ENCODE measurements around the gene SOX6.
A peak's percentile ranks its signal among the peaks of the same experiment; 100 is the strongest.

Gene SOX6

GRCh38 chr11:16013242-16013641 lies 343.1 kb downstream of the SOX6 start:
- TF ChIP-seq CTCF (IDR thresholded peaks at IDR 0.05; ENCODE audit: low read depth, low read length): no peak
- no peak overlapping the region for H3K4me3 ChIP-seq (replicated peaks in 1 of 2; ENCODE audit: low read depth in 2 of 2, low read length in 2 of 2)
- DNase-seq (ENCODE audit: low read depth in 2 of 2): no peak

GRCh38 chr11:16012125-16012751 lies 344.1 kb downstream of the SOX6 start:
- no peak for TF ChIP-seq CTCF (IDR thresholded peaks at IDR 0.05; ENCODE audit: low read depth, low read length)
- peak in 1 of 2 donors; percentile 4 for DNase-seq (ENCODE audit: low read depth in 2 of 2)
- no peak overlapping the region for H3K4me3 ChIP-seq (replicated peaks in 1 of 2; ENCODE audit: low read depth in 2 of 2, low read length in 2 of 2)

GRCh38 chr11:16011396-16011795 lies 344.9 kb downstream of the SOX6 start:
- TF ChIP-seq CTCF (IDR thresholded peaks at IDR 0.05; ENCODE audit: low read depth, low read length): no peak
- no peak for DNase-seq (ENCODE audit: low read depth in 2 of 2)
- no peak overlapping the region for H3K4me3 ChIP-seq (replicated peaks in 1 of 2; ENCODE audit: low read depth in 2 of 2, low read length in 2 of 2)

- no peak overlapping the region for H3K4me3 ChIP-seq (replicated peaks in 1 of 2; ENCODE audit: low read depth in 2 of 2, low read length in 2 of 2)
- no peak for DNase-seq (ENCODE audit: low read depth in 2 of 2)
- TF ChIP-seq CTCF (IDR thresholded peaks at IDR 0.05; ENCODE audit: low read depth, low read length): no peak
These were observed 347.3 kb downstream of the SOX6 start for GRCh38 chr11:16009021-16009420.

- no peak overlapping the region for H3K4me3 ChIP-seq (replicated peaks in 1 of 2; ENCODE audit: low read depth in 2 of 2, low read length in 2 of 2)
- TF ChIP-seq CTCF (IDR thresholded peaks at IDR 0.05; ENCODE audit: low read depth, low read length): no peak
These were observed 348.8 kb downstream of the SOX6 start for GRCh38 chr11:16007514-16007913.

GRCh38 chr11:16002942-16003341 lies 353.4 kb downstream of the SOX6 start:
- no peak for TF ChIP-seq CTCF (IDR thresholded peaks at IDR 0.05; ENCODE audit: low read depth, low read length)
- H3K4me3 ChIP-seq (replicated peaks in 1 of 2; ENCODE audit: low read depth in 2 of 2, low read length in 2 of 2): no peak overlapping the region
- no peak for DNase-seq (ENCODE audit: low read depth in 2 of 2)

More at GRCh38 chr11:16007514-16007913, 348.8 kb downstream of the SOX6 start:
- DNase-seq (ENCODE audit: low read depth in 2 of 2): no peak

GRCh38 chr11:16001899-16002426 lies 354.4 kb downstream of the SOX6 start:
- TF ChIP-seq CTCF (IDR thresholded peaks at IDR 0.05; ENCODE audit: low read depth, low read length): no peak
- peak; percentile 92 to 95 for DNase-seq (ENCODE audit: low read depth in 2 of 2)
- no peak overlapping the region for H3K4me3 ChIP-seq (replicated peaks in 1 of 2; ENCODE audit: low read depth in 2 of 2, low read length in 2 of 2)

All from cardiac fibroblast (primary cell).